ENCODE measurements around the gene WNT2.
A peak's percentile ranks its signal among the peaks of the same experiment; 100 is the strongest.

The WNT2 gene

DNA sequence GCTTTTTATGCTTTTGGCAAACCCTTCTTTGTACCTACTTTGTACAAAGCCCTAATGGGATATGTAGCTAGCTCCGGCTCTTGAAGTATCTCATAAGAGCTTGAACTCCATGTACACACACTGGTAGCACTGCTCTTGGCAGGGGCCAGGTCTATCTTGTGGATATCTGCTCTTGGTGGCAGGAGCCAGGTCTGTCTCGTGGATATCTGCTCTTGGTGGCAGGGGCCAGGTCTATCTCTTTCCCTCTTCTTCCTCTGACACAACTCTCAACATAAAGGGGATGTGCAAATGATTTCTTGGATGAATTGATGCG, 91.9 kb downstream of the WNT2 start:
- Histone ChIP-seq H3K27me3 (ENCODE audit: insufficient read depth, low read length) (no peaks in the 10 kb centered on the region), H2AK5ac (ENCODE audit: low read length) (no peak overlapping the region), H3K36me3 (ENCODE audit: control insufficient read depth in 1 of 2, insufficient read depth in 2 of 2, low read length in 2 of 2) (no peaks in the 10 kb centered on the region), H3K27ac (ENCODE audit: low read depth, low read length) (no peak overlapping the region), H2BK120ac (ENCODE audit: insufficient read depth, low read length, poor library complexity) (no peak overlapping the region), H3K4me3 (ENCODE audit: low read depth, low read length) (no peak overlapping the region), H4K8ac (ENCODE audit: low read depth, low read length) (no peak overlapping the region), H2BK12ac (ENCODE audit: low read length) (no peak overlapping the region), H2AFZ (ENCODE audit: insufficient read depth, low read length, poor library complexity) (no peak overlapping the region), H3K4me1 (ENCODE audit: control insufficient read depth in 1 of 2, insufficient read depth in 2 of 2, low read length in 2 of 2) (peaks cover 0 to 3% of the 10 kb centered on the region in 2 experiments), H3K79me2 (ENCODE audit: control insufficient read depth, insufficient read depth, low read length, poor library complexity) (no peaks in the 10 kb centered on the region), H4K12ac (ENCODE audit: low read depth, low read length) (no peak overlapping the region), H3K79me1 (ENCODE audit: low read length) (no peaks in the 10 kb centered on the region), H3K4ac (ENCODE audit: low read depth, low read length) (no peak overlapping the region), H4K91ac (ENCODE audit: low read depth, low read length) (no peak overlapping the region), H3K23ac (ENCODE audit: low read length) (no peak overlapping the region), H2BK5ac (ENCODE audit: low read depth, low read length, poor library complexity) (no peak overlapping the region), H3K4me2 (ENCODE audit: low read length) (no peak overlapping the region), H3K18ac (ENCODE audit: low read length) (no peak overlapping the region), H3K9ac (ENCODE audit: low read length) (no peak overlapping the region), H3K9me3 (ENCODE audit: insufficient read depth, low read depth, low read length) (no peaks in the 10 kb centered on the region), H3K14ac (ENCODE audit: low read length) (no peak overlapping the region)
- no CpG with 5 or more reads among the region's 3 CpGs for WGBS (ENCODE audit: extremely low coverage, insufficient coverage, insufficient read length)
- peak in 1 of 2 donors; percentile 12 for DNase-seq

- no CpG with 5 or more reads among the region's 4 CpGs for WGBS (ENCODE audit: extremely low coverage, insufficient coverage, insufficient read length)
- H2BK120ac ChIP-seq (ENCODE audit: insufficient read depth, low read length, poor library complexity): no peak overlapping the region
- H3K79me1 ChIP-seq (ENCODE audit: low read length): no peaks in the 10 kb centered on the region
- H3K27ac ChIP-seq (ENCODE audit: low read depth, low read length): no peak overlapping the region
- peak; percentile 28 to 71 for DNase-seq
- no peak overlapping the region for H3K23ac ChIP-seq (ENCODE audit: low read length)
- no peak overlapping the region for H3K14ac ChIP-seq (ENCODE audit: low read length)
- H2AFZ ChIP-seq (ENCODE audit: insufficient read depth, low read length, poor library complexity): no peak overlapping the region
- H4K8ac ChIP-seq (ENCODE audit: low read depth, low read length): no peak overlapping the region
- no peaks in the 10 kb centered on the region for H3K9me3 ChIP-seq (ENCODE audit: insufficient read depth, low read depth, low read length)
- H3K18ac ChIP-seq (ENCODE audit: low read length): no peak overlapping the region
- H3K4me1 ChIP-seq (ENCODE audit: control insufficient read depth in 1 of 2, insufficient read depth in 2 of 2, low read length in 2 of 2): peaks cover 0 to 3% of the 10 kb centered on the region in 2 experiments
- H2BK12ac ChIP-seq (ENCODE audit: low read length): no peak overlapping the region
- no peak overlapping the region for H2AK5ac ChIP-seq (ENCODE audit: low read length)
- H3K36me3 ChIP-seq (ENCODE audit: control insufficient read depth in 1 of 2, insufficient read depth in 2 of 2, low read length in 2 of 2): no peaks in the 10 kb centered on the region
- no peak overlapping the region for H4K91ac ChIP-seq (ENCODE audit: low read depth, low read length)
- H3K9ac ChIP-seq (ENCODE audit: low read length): no peak overlapping the region
- no peaks in the 10 kb centered on the region for H3K27me3 ChIP-seq (ENCODE audit: insufficient read depth, low read length)
- H3K4me2 ChIP-seq (ENCODE audit: low read length): no peak overlapping the region
- H3K4me3 ChIP-seq (ENCODE audit: low read depth, low read length): no peak overlapping the region
- no peak overlapping the region for H3K4ac ChIP-seq (ENCODE audit: low read depth, low read length)
- no peak overlapping the region for H2BK5ac ChIP-seq (ENCODE audit: low read depth, low read length, poor library complexity)
- no peaks in the 10 kb centered on the region for H3K79me2 ChIP-seq (ENCODE audit: control insufficient read depth, insufficient read depth, low read length, poor library complexity)
- H4K12ac ChIP-seq (ENCODE audit: low read depth, low read length): no peak overlapping the region
Observed at GRCh38 chr7:117230276-117231046, 92.4 kb downstream of the WNT2 start.

DNA sequence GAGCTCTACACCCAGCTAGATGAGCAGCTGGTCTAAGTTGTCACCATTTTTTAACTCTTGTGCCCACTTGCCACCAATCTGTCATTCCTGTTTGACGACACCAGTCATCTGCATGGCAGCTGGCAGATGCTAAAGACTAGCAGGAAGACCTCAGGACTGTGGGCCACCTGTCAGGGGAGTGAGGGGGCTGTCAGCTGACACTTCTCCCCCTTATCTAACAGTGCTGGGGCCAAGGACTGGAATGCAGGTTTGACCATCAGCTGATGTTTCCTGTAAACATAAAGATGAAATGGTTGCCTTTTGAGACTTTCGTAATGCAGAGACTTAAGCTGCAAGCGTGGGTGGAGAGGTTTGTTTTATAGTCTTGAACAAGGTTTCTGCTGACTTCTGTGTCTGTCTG, 93.5 kb downstream of the WNT2 start:
- no CpG with 5 or more reads among the region's 3 CpGs for WGBS (ENCODE audit: extremely low coverage, insufficient coverage, insufficient read length)

DNA sequence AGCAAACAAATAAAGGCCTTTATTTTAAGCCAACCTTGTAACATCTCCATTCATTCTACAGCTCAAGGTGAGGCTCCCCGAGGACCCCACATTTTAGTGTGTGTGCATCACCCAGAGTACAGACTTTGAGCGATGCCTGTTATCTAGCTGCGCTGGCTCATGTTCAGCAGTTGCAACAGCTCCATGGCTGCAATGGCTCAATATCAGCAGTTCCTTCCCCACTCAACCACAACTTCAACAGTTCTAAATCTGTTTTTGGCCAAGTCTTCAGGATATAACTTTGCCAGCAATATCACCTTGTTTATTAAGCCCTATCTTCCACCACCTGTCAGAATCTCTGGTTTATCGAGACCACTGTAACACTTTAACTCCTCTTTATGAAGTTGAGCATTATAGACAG, 95.8 kb downstream of the WNT2 start:
- H2AFZ ChIP-seq (ENCODE audit: insufficient read depth, low read length, poor library complexity): no peak overlapping the region
- no peak overlapping the region for H4K12ac ChIP-seq (ENCODE audit: low read depth, low read length)
- no peak overlapping the region for H2AK5ac ChIP-seq (ENCODE audit: low read length)
- no CpG with 5 or more reads among the region's 4 CpGs for WGBS (ENCODE audit: extremely low coverage, insufficient coverage, insufficient read length)
- H3K14ac ChIP-seq (ENCODE audit: low read length): no peak overlapping the region
- H3K27me3 ChIP-seq (ENCODE audit: insufficient read depth, low read length): no peaks in the 10 kb centered on the region
- no peak for DNase-seq
- peaks cover 0 to 2% of the 10 kb centered on the region in 2 experiments for H3K36me3 ChIP-seq (ENCODE audit: control insufficient read depth in 1 of 2, insufficient read depth in 2 of 2, low read length in 2 of 2)
- no peak overlapping the region for H4K8ac ChIP-seq (ENCODE audit: low read depth, low read length)
- H2BK12ac ChIP-seq (ENCODE audit: low read length): no peak overlapping the region
- no peak overlapping the region for H3K23ac ChIP-seq (ENCODE audit: low read length)
- no peak overlapping the region for H3K18ac ChIP-seq (ENCODE audit: low read length)
- H3K9me3 ChIP-seq (ENCODE audit: insufficient read depth, low read depth, low read length): no peaks in the 10 kb centered on the region
- H3K79me1 ChIP-seq (ENCODE audit: low read length): no peaks in the 10 kb centered on the region
- H3K27ac ChIP-seq (ENCODE audit: low read depth, low read length): no peak overlapping the region
- no peak overlapping the region for H2BK5ac ChIP-seq (ENCODE audit: low read depth, low read length, poor library complexity)
- peaks cover 0 to 3% of the 10 kb centered on the region in 2 experiments for H3K4me1 ChIP-seq (ENCODE audit: control insufficient read depth in 1 of 2, insufficient read depth in 2 of 2, low read length in 2 of 2)
- H2BK120ac ChIP-seq (ENCODE audit: insufficient read depth, low read length, poor library complexity): no peak overlapping the region
- H3K4me2 ChIP-seq (ENCODE audit: low read length): no peak overlapping the region
- H3K4ac ChIP-seq (ENCODE audit: low read depth, low read length): no peak overlapping the region
- no peak overlapping the region for H4K91ac ChIP-seq (ENCODE audit: low read depth, low read length)
- no peak overlapping the region for H3K9ac ChIP-seq (ENCODE audit: low read length)
- no peaks in the 10 kb centered on the region for H3K79me2 ChIP-seq (ENCODE audit: control insufficient read depth, insufficient read depth, low read length, poor library complexity)
- H3K4me3 ChIP-seq (ENCODE audit: low read depth, low read length): no peak overlapping the region

More for the DNA sequence above, 93.5 kb downstream of the WNT2 start:
- H2AK5ac ChIP-seq (ENCODE audit: low read length): no peak overlapping the region
- no peak overlapping the region for H4K8ac ChIP-seq (ENCODE audit: low read depth, low read length)
- no peak overlapping the region for H3K27ac ChIP-seq (ENCODE audit: low read depth, low read length)
- H3K23ac ChIP-seq (ENCODE audit: low read length): no peak overlapping the region
- no peaks in the 10 kb centered on the region for H3K9me3 ChIP-seq (ENCODE audit: insufficient read depth, low read depth, low read length)
- H3K4me2 ChIP-seq (ENCODE audit: low read length): no peak overlapping the region
- H2BK5ac ChIP-seq (ENCODE audit: low read depth, low read length, poor library complexity): no peak overlapping the region
- H3K14ac ChIP-seq (ENCODE audit: low read length): no peak overlapping the region
- H2BK12ac ChIP-seq (ENCODE audit: low read length): no peak overlapping the region
- H3K4me3 ChIP-seq (ENCODE audit: low read depth, low read length): no peak overlapping the region
- H3K18ac ChIP-seq (ENCODE audit: low read length): no peak overlapping the region
- H3K36me3 ChIP-seq (ENCODE audit: control insufficient read depth in 1 of 2, insufficient read depth in 2 of 2, low read length in 2 of 2): no peaks in the 10 kb centered on the region
- no peaks in the 10 kb centered on the region for H3K79me2 ChIP-seq (ENCODE audit: control insufficient read depth, insufficient read depth, low read length, poor library complexity)
- no peak overlapping the region for H4K12ac ChIP-seq (ENCODE audit: low read depth, low read length)
- H3K4me1 ChIP-seq (ENCODE audit: control insufficient read depth in 1 of 2, insufficient read depth in 2 of 2, low read length in 2 of 2): peaks cover 0 to 3% of the 10 kb centered on the region in 2 experiments
- H4K91ac ChIP-seq (ENCODE audit: low read depth, low read length): no peak overlapping the region
- H2BK120ac ChIP-seq (ENCODE audit: insufficient read depth, low read length, poor library complexity): no peak overlapping the region
- no peak overlapping the region for H3K9ac ChIP-seq (ENCODE audit: low read length)
- DNase-seq: no peak
- no peak overlapping the region for H2AFZ ChIP-seq (ENCODE audit: insufficient read depth, low read length, poor library complexity)
- H3K27me3 ChIP-seq (ENCODE audit: insufficient read depth, low read length): no peaks in the 10 kb centered on the region
- no peak overlapping the region for H3K4ac ChIP-seq (ENCODE audit: low read depth, low read length)
- H3K79me1 ChIP-seq (ENCODE audit: low read length): no peaks in the 10 kb centered on the region

All from trophoblast cell (in vitro differentiated cells and primary cell).